Measurements from ENCODE around the gene CSRNP2. TPM values are rescaled to one million over a fixed set of nuclear protein-coding genes. Genes with fewer than 3 reads are reported as not detected.

Gene CSRNP2
- total and polyA plus RNA-seq, 2 of the 8 experiments (the other 6 are each of a cell fraction or from before 2014, with no cell fraction given) = 13.7 to 34.0 TPM

- H4K20me1 ChIP-seq (replicated peaks in 1 of 2; ENCODE audit: control insufficient read depth in 1 of 2, insufficient read depth in 2 of 2, low read length in 2 of 2) = peaks cover under 1 to 5% of the 10 kb centered on the region in 2 experiments
- FAIRE-seq (no peak), DNase-seq (ENCODE audit: low read depth in 1 of 2, low spot score in 2 of 2) (no peak)
- ChIA-PET POLR2A (ENCODE audit: partially characterized antibody) (interaction anchor here (0.6 to 0.9 kb wide), 2 partner anchors 16 to 52 kb away, joined by 3 to 4 read pairs; no protein-coding TSS in a partner anchor), CTCF (ENCODE audit: partially characterized antibody) (no interaction called here)
- peaks cover 20 to 74% (median 50%) of the 10 kb centered on the region in 4 experiments for H3K36me3 ChIP-seq (ENCODE audit: control insufficient read depth in 2 of 4, insufficient read depth in 4 of 4, low read length in 3 of 4)
- H3K4me1 ChIP-seq (replicated peaks in 1 of 4; ENCODE audit: control insufficient read depth in 3 of 4, insufficient read depth in 4 of 4, low read length in 3 of 4) = no peaks in the 10 kb centered on the region
- no peak overlapping the region for H3K9ac ChIP-seq (replicated peaks in 1 of 4; ENCODE audit: extremely low read depth in 1 of 4, low read depth in 3 of 4, low read length in 3 of 4)
- no peaks in the 10 kb centered on the region for H3K23me2 ChIP-seq (ENCODE audit: low read depth, low read length)
- H3K56ac ChIP-seq (replicated peaks; ENCODE audit: insufficient read length, low read depth, low read length) = no peak overlapping the region
- no peaks in the 10 kb centered on the region for H3K9me3 ChIP-seq (ENCODE audit: insufficient read depth in 2 of 2, low read depth in 1 of 2, low read length in 1 of 2)
- no peak overlapping the region for H3K4me3 ChIP-seq (ENCODE audit: extremely low read depth in 1 of 4, insufficient read depth in 2 of 4, low read depth in 3 of 4, low read length in 4 of 4)
- no peak overlapping the region for H3K23ac ChIP-seq (ENCODE audit: insufficient read length)
- H3K18ac ChIP-seq (ENCODE audit: extremely low read depth, low read length) = no peak overlapping the region
- H3K4me2 ChIP-seq (ENCODE audit: insufficient read depth in 1 of 2, low read depth in 2 of 2, low read length in 2 of 2) = no peak overlapping the region
- no peak overlapping the region for H3K27ac ChIP-seq (ENCODE audit: low read depth, low read length)
- no peak overlapping the region for H3K4ac ChIP-seq (replicated peaks; ENCODE audit: insufficient read length, low read depth, low read length)
- H2BK120ac ChIP-seq (replicated peaks; ENCODE audit: low read depth, low read length) = no peak overlapping the region
- no peaks in the 10 kb centered on the region for H3K79me2 ChIP-seq (ENCODE audit: control insufficient read depth in 1 of 2, insufficient read depth in 2 of 2, low read length in 2 of 2)
- no peak overlapping the region for H2BK15ac ChIP-seq (ENCODE audit: low read length)
- no peak overlapping the region for H2BK5ac ChIP-seq (ENCODE audit: low read depth, low read length)
- H2AFZ ChIP-seq (ENCODE audit: low read length) = no peak overlapping the region
- H4K8ac ChIP-seq (ENCODE audit: extremely low read depth, insufficient read depth, low read length) = no peak overlapping the region
- no peaks in the 10 kb centered on the region for H3K27me3 ChIP-seq (replicated peaks in 1 of 4; ENCODE audit: control insufficient read depth in 3 of 4, extremely low read depth in 1 of 4, insufficient read depth in 3 of 4, low read length in 3 of 4)
- WGBS, 2 experiments (ENCODE audit: extremely low coverage in 1 of 2, insufficient coverage in 1 of 2, insufficient read length in 1 of 2, insufficient replicate concordance in 2 of 2, low coverage in 1 of 2, low lambda C conversion rate in 2 of 2, missing lambda C conversion rate in 1 of 2) = 86% methylated on average over 7 of the region's 7 CpGs; no CpG with 5 or more reads in 1 of the 2 experiments
- H2BK20ac ChIP-seq (ENCODE audit: low read length) = no peak overlapping the region
- no peak overlapping the region for H4K5ac ChIP-seq (ENCODE audit: insufficient read length, low read depth, low read length)
- no peak overlapping the region for H2BK12ac ChIP-seq (ENCODE audit: low read depth, low read length)
- H3K79me1 ChIP-seq (ENCODE audit: low read depth, low read length) = no peaks in the 10 kb centered on the region
- no peak for TF ChIP-seq CREB1 (IDR thresholded peaks at IDR 0.05)
- TF ChIP-seq POU5F1 (IDR thresholded peaks at IDR 0.05; ENCODE audit: low read depth, low read length) = no peak
- no peak for TF ChIP-seq GTF2F1 (IDR thresholded peaks at IDR 0.05; ENCODE audit: borderline replicate concordance, low read depth, low read length)
- TF ChIP-seq EP300 (IDR thresholded peaks at IDR 0.05; ENCODE audit: borderline replicate concordance in 1 of 2, low read depth in 2 of 2, low read length in 2 of 2) = no peak
- TF ChIP-seq SP1 (IDR thresholded peaks at IDR 0.05; ENCODE audit: low read depth, low read length) = no peak
- no peak for TF ChIP-seq HDAC6 (IDR thresholded peaks at IDR 0.05; ENCODE audit: low read depth, low read length)
- no peak for TF ChIP-seq FOSL1 (IDR thresholded peaks at IDR 0.05; ENCODE audit: insufficient read depth, low read depth, low read length)
- TF ChIP-seq TCF12 (IDR thresholded peaks at IDR 0.05; ENCODE audit: low read depth, low read length) = no peak
- H4K91ac ChIP-seq (replicated peaks; ENCODE audit: insufficient read length, low read length) = no peak overlapping the region
- no peak overlapping the region for H3K14ac ChIP-seq (ENCODE audit: insufficient read length)
- H2AK5ac ChIP-seq (ENCODE audit: low read depth, low read length) = no peak overlapping the region
Measured at GRCh38 chr12:51067771-51068170, 15.6 kb downstream of the CSRNP2 start.
